Measurements from ENCODE around the gene IGSF1. TPM values are rescaled to one million over a fixed set of nuclear protein-coding genes. Genes with fewer than 3 reads are reported as not detected.

Gene IGSF1
- total RNA-seq, 3 donors from 2014 or later, result 0.96 to 15.1 (median 7.5) TPM

GRCh38 chrX:131305926-131306325 is 16.8 kb upstream of the IGSF1 start:
- TF ChIP-seq POLR2A (IDR thresholded peaks at IDR 0.05) (no peak), POLR2AphosphoS5 (IDR thresholded peaks at IDR 0.05) (no peak), CTCF (IDR thresholded peaks at IDR 0.05) (no peak)
- Histone ChIP-seq H3K27me3 (peaks cover 0 to 41% of the 10 kb centered on the region in 2 donors), H3K4me1 (no peaks in the 10 kb centered on the region), H3K36me3 (no peaks in the 10 kb centered on the region), H3K27ac (no peak overlapping the region), H3K9me3 (no peaks in the 10 kb centered on the region), H3K4me3 (no peak overlapping the region)
- intact Hi-C loops (cut with DNase I; ENCODE audit: low total_unique reads), result no loop called here
- DNase-seq (ENCODE audit: low spot score in 2 of 2), result no peak

- no peak for DNase-seq (ENCODE audit: low spot score in 2 of 2)
- intact Hi-C loops (cut with DNase I; ENCODE audit: low total_unique reads), result no loop called here
Measured at GRCh38 chrX:131302701-131303100, 13.6 kb upstream of the IGSF1 start.

GRCh38 chrX:131301155-131301554 is 12.0 kb upstream of the IGSF1 start:
- no peaks in the 10 kb centered on the region for H3K4me1 ChIP-seq
- no peak overlapping the region for H3K27ac ChIP-seq
- H3K27me3 ChIP-seq, result peaks cover 0 to 49% of the 10 kb centered on the region in 2 donors
- TF ChIP-seq POLR2A (IDR thresholded peaks at IDR 0.05), result no peak
- no peak for TF ChIP-seq POLR2AphosphoS5 (IDR thresholded peaks at IDR 0.05)
- no peak for TF ChIP-seq CTCF (IDR thresholded peaks at IDR 0.05)
- intact Hi-C loops (cut with DNase I; ENCODE audit: low total_unique reads), result no loop called here
- no peak overlapping the region for H3K4me3 ChIP-seq
- no peaks in the 10 kb centered on the region for H3K9me3 ChIP-seq
- DNase-seq (ENCODE audit: low spot score in 2 of 2), result no peak
- no peaks in the 10 kb centered on the region for H3K36me3 ChIP-seq

More at GRCh38 chrX:131302701-131303100, 13.6 kb upstream of the IGSF1 start:
- Histone ChIP-seq H3K4me1 (no peaks in the 10 kb centered on the region), H3K36me3 (no peaks in the 10 kb centered on the region), H3K9me3 (no peaks in the 10 kb centered on the region), H3K4me3 (no peak overlapping the region), H3K27ac (no peak overlapping the region), H3K27me3 (peaks cover 0 to 50% of the 10 kb centered on the region in 2 donors)
- TF ChIP-seq POLR2AphosphoS5 (IDR thresholded peaks at IDR 0.05) (no peak), CTCF (IDR thresholded peaks at IDR 0.05) (no peak), POLR2A (IDR thresholded peaks at IDR 0.05) (no peak)

GRCh38 chrX:131298846-131299245 is 9.7 kb upstream of the IGSF1 start:
- Histone ChIP-seq H3K36me3 (no peaks in the 10 kb centered on the region), H3K9me3 (no peaks in the 10 kb centered on the region), H3K4me3 (no peak overlapping the region), H3K4me1 (no peaks in the 10 kb centered on the region), H3K27me3 (peaks cover 0 to 40% of the 10 kb centered on the region in 2 donors), H3K27ac (no peak overlapping the region)
- TF ChIP-seq POLR2A (IDR thresholded peaks at IDR 0.05) (no peak), CTCF (IDR thresholded peaks at IDR 0.05) (no peak), POLR2AphosphoS5 (IDR thresholded peaks at IDR 0.05) (no peak)
- DNase-seq (ENCODE audit: low spot score in 2 of 2), result no peak
- intact Hi-C loops (cut with DNase I; ENCODE audit: low total_unique reads), result no loop called here

- Histone ChIP-seq H3K4me3 (no peak overlapping the region), H3K9me3 (no peaks in the 10 kb centered on the region), H3K36me3 (no peaks in the 10 kb centered on the region), H3K27ac (no peak overlapping the region), H3K4me1 (no peaks in the 10 kb centered on the region), H3K27me3 (peaks cover 0 to 38% of the 10 kb centered on the region in 2 donors)
- TF ChIP-seq POLR2AphosphoS5 (IDR thresholded peaks at IDR 0.05) (no peak), CTCF (IDR thresholded peaks at IDR 0.05) (no peak), POLR2A (IDR thresholded peaks at IDR 0.05) (no peak)
- intact Hi-C loops (cut with DNase I; ENCODE audit: low total_unique reads), result no loop called here
- no peak for DNase-seq (ENCODE audit: low spot score in 2 of 2)
Measured at GRCh38 chrX:131298036-131298435, 8.9 kb upstream of the IGSF1 start.
